AG20443 (cell line): ENCODE measurements around the gene ELOVL7.
"Not testable (repeated sequence)": the region's sequence is repeated elsewhere in the genome, so short reads cannot be mapped to it uniquely, and the experiment has no call there.

Source experiments
- DNase-seq: peaks from one replicate; pipeline ENCODE4 v3.0.0; 2012; ENCODE audit warnings: low spot score, mixed read lengths

The ELOVL7 gene

GRCh38 chr5:60792438-60792837, 51.6 kb downstream of the ELOVL7 start:
- no peak for DNase-seq

- DNase-seq = no peak
These were observed 54.5 kb downstream of the ELOVL7 start for GRCh38 chr5:60789551-60789950.

- DNase-seq = no peak
These were observed 55.1 kb downstream of the ELOVL7 start for GRCh38 chr5:60788863-60789513.

- no peak for DNase-seq
These were observed 64.6 kb downstream of the ELOVL7 start for GRCh38 chr5:60779466-60779865.

GRCh38 chr5:60776343-60776742, 67.7 kb downstream of the ELOVL7 start:
- DNase-seq = no peak

GRCh38 chr5:60765019-60765709, 78.9 kb downstream of the ELOVL7 start:
- DNase-seq = no peak

GRCh38 chr5:60763061-60763460, 81.0 kb downstream of the ELOVL7 start:
- DNase-seq = no peak

- no peak for DNase-seq
These were observed 89.6 kb downstream of the ELOVL7 start for GRCh38 chr5:60754495-60754894.

GRCh38 chr5:60744682-60745081, 99.4 kb downstream of the ELOVL7 start:
- no peak for DNase-seq

GRCh38 chr5:60743511-60744314, 100.4 kb downstream of the ELOVL7 start:
- no peak for DNase-seq

- no peak for DNase-seq
These were observed 103.7 kb downstream of the ELOVL7 start for GRCh38 chr5:60740322-60740721.

GRCh38 chr5:60738933-60739332, 105.1 kb downstream of the ELOVL7 start:
- DNase-seq = no peak

GRCh38 chr5:60738461-60738860, 105.6 kb downstream of the ELOVL7 start:
- DNase-seq = no peak

GRCh38 chr5:60730858-60731257, 113.2 kb downstream of the ELOVL7 start:
- DNase-seq = not testable (repeated sequence)

- no peak for DNase-seq
These were observed 116.9 kb downstream of the ELOVL7 start for GRCh38 chr5:60727033-60727679.

- no peak for DNase-seq
These were observed 119.9 kb downstream of the ELOVL7 start for GRCh38 chr5:60724126-60724525.

GRCh38 chr5:60722416-60722815, 121.7 kb downstream of the ELOVL7 start:
- no peak for DNase-seq

GRCh38 chr5:60719329-60719728, 124.7 kb downstream of the ELOVL7 start:
- DNase-seq = no peak

GRCh38 chr5:60718166-60718892, 125.7 kb downstream of the ELOVL7 start:
- no peak for DNase-seq

- DNase-seq = not testable (repeated sequence)
These were observed 128.7 kb downstream of the ELOVL7 start for GRCh38 chr5:60715201-60715928.

GRCh38 chr5:60712950-60713349, 131.1 kb downstream of the ELOVL7 start:
- DNase-seq = no peak
